Right forelimb (tissue), 1 donor: Measurements from ENCODE around the gene FBXL14.
"Not testable (repeated sequence)": the region's sequence is repeated elsewhere in the genome, so short reads cannot be mapped to it uniquely, and the experiment has no call there.

Experiments
- DNase-seq: peaks from one replicate; pipeline ENCODE4 v3.0.0-alpha.2; 2018

Gene FBXL14

DNA sequence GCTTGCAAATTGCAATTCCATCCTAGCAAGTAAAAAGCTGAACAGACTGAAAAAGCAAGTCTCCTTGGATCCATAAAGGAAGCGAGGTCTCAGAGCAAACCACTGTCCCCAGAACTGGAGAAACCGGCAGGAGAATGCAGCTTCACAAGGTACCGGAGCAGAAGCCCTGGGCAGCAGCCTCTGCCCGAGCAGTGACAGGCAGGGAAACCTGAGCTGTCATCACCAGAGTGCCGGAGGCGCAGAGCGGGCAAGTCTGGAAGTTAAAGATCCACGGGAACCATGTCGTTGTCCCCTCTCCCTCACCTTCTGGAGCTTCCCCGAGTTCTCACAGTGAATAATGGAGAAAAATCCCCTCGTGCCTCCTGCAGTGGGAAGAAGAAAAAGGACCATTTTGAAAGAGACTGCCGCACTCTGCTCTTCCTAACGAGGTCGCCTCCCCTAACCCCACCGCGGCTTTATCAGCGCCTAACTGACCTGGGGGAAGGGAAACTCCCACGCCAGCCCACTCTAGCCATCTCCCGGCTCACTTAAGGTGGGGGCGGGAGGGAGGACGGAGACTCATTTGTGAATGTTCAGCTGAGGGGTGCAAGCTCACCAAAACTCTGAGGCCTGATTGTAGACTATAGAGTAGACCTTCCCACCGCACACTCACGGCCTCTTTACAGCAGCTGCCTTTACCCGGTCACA is 27.8 kb downstream of the FBXL14 start:
- no peak for DNase-seq

DNA sequence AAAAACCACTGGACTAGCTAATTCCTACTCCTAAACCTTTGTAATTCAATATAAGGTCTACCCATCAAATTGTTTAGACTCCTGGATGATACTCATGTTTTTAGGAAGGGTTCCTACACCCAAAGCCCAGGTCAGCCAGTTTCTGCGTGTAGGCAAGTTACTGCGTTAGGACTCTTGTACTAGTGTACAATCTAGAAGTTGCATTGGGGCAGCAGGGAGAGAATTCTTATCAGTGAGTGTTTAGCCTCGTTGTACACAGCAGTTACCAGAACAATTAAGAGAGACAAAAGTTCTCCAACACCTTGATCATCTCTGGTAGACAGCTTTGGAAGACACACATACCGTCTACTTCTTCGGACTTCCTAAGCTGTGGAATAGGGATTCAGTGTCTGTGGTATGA is 29.2 kb downstream of the FBXL14 start:
- no peak for DNase-seq

DNA sequence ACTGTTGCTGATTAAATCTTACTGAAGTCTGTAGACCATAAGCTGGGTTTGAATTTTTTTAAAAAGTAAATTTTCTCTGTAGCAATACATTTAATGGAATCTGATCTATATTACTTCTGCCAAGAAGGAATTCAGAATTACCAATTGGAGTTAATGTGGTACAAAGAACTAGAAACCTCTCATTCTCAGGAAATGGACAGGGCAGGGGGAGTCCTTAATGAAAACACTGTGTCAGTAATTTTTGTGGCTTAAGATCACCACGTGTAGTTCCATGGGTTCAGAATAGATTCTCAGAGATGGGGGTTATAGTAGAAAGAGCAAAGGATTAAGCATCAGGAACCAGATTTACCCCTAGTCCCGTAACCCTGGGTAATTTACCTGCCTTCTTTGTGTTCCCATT is 30.3 kb downstream of the FBXL14 start:
- no peak for DNase-seq

DNA sequence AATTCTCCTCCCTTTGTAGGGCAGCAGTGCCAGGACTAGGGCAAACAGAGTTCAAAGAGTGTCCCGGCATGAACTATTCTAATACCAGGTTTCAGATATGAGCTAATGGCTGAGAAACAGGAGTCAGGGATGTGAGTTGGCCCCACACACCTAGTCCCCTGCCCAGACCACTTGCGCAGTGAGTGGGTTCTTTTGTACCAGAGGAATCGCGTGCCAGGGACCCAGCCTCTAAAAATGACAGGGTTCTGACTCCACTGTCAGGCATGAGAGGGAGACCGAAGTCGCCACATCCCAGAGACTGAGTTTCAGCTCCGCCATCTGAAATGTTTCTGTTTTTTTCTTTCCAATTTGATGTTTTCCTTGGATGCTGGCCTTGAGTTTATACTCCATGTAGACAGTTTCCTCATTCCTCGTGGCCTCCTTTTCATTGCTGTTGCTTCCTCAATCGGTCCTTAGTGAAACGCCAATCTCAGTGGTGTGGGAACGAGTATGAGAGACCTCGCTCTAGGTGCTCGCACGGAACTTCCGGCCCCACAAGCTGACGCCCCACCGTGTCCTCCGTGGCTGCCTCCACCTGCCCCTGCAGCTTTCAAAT is 31.5 kb downstream of the FBXL14 start:
- no peak for DNase-seq

DNA sequence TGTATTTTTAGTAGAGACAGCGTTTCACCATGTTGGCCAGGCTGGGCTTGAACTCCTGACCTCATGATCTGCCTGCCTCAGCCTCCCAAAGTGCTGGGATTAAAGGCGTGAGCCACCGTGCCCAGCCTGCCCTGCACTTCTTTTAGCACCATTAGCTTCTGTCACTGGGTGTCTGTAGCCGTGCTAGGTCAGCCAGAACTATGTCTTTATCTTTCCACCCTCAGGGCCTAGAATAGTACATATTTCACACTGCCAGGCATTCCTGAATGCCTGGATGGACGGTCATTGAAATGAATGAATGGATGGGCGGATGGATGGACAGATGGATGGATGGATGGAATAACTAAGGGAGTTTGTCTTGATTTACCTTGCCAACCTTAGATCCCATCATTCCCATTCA is 33.7 kb downstream of the FBXL14 start:
- no peak for DNase-seq

GRCh38 chr12:1559676-1560091 is 34.7 kb downstream of the FBXL14 start:
- DNase-seq, result no peak

DNA sequence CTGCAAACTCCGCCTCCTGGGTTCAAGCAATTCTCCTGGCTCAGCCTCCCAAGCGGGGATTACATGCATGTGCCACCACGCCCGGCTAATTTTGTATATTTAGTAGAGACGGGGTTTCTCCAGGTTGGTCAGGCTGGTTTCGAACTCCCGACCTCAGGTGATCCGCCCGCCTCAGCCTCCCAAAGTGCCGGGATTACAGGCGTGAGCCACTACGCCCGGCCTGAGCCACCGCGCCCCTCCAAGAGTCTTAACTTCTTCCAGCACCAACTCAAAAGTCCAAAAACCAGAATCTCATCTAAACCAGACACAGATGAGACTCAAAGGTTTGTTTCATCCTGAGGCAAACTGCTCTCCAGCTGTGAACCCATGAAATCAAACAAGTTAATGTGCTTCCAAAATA is 36.3 kb downstream of the FBXL14 start:
- DNase-seq, result not testable (repeated sequence)

GRCh38 chr12:1553987-1554982 is 40.1 kb downstream of the FBXL14 start:
- no peak for DNase-seq

DNA sequence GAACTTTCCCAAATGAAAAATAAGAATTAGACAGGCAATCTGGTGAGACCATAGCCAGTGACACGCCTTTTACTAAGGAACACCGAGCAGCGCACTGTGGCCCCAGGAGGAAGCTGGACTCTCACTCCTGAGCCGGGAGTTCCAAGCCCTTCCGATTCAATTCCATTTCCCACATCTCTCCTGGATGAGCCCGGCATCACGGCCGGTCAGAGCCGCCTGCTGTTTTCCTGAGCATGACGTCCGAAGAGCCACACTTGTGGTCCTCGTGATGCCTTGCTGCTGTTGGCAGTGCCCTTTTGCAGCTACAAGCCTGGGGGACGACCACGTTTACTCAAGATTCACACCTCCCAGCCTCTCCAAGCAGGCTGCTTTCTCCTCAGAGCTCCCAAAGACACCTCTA is 40.8 kb downstream of the FBXL14 start:
- no peak for DNase-seq

- DNase-seq, result no peak
These were observed 41.4 kb downstream of the FBXL14 start for GRCh38 chr12:1552911-1553491.

- no peak for DNase-seq
These were observed 42.2 kb downstream of the FBXL14 start for GRCh38 chr12:1552171-1552570.

DNA sequence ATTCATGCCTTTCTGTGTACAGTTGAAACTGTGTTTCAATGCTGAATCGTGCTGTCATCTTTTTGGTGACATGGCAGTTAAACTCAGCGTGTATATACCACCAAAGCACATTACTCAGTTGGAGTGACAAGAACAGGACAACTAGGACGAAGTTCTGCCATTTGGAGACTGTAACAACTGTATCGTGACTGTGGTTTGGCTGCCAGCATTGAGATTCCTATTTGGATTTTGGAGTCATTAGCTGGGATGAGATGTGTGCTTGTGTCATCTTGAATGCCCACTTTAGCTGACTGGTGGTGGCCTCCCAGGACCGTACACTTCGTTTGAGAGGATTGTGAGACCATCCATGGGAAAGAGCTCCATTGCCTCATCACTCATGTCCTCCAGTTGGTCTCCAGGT is 42.9 kb downstream of the FBXL14 start:
- no peak for DNase-seq

GRCh38 chr12:1546931-1547640 is 47.3 kb downstream of the FBXL14 start:
- DNase-seq, result no peak

DNA sequence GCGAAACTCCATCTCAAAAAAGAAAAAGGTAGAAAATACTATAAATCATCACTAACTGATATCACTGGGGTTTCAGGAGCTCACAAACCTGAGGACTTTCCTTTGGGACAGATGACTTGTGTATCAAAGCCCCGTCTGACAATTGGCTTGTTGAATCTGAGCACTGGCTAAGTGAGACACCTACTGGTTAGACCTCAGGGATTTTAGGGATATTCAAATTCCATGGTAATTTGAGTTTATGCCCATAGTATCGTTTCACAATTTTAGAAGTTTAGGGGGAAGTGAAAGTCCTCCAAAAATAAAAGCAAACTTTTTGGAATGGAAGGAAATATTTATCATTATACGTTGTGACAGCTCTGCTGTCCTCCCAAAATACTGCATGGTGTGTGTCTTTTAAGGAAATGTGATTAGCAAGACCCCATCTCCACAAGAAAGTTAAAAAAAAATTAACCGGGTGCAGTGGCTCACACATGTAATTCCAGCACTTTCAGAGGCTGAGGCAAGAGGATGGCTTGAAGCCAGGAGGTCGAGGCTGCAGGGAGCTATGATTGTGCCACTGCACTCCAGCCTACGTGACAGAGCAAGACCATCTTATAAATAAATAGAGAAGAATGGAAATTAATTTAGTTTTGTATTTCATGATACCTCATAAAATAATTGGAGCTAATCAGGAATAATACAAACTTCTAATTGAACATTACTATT is 49.2 kb downstream of the FBXL14 start:
- no peak for DNase-seq

GRCh38 chr12:1542599-1542998 is 51.8 kb downstream of the FBXL14 start:
- no peak for DNase-seq

GRCh38 chr12:1540690-1541089 is 53.7 kb downstream of the FBXL14 start:
- no peak for DNase-seq

DNA sequence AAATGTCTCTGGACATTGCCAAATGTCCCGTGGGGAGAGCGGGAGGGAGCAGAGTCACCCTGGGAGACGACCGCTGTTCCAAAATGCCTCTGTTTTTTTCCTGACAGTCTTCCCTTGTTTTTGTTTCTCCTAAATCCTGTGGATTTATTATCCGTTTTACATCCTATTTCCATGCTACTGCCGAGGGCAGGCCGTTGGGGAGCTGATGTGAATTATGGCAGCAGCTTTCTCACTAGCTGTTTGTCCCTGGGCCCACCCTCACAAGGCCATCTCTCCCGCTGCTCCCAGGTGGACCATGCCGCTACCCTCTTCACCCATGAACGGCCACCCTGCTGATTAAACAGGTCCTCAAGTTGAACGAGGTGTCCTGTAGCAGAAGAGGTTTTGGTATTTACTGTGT is 55.2 kb downstream of the FBXL14 start:
- DNase-seq, result no peak

- DNase-seq, result no peak
These were observed 57.6 kb downstream of the FBXL14 start for GRCh38 chr12:1536817-1537216.

- DNase-seq, result no peak
These were observed 59.6 kb downstream of the FBXL14 start for GRCh38 chr12:1534748-1535147.

- no peak for DNase-seq
These were observed 60.6 kb downstream of the FBXL14 start for GRCh38 chr12:1533602-1534304.

DNA sequence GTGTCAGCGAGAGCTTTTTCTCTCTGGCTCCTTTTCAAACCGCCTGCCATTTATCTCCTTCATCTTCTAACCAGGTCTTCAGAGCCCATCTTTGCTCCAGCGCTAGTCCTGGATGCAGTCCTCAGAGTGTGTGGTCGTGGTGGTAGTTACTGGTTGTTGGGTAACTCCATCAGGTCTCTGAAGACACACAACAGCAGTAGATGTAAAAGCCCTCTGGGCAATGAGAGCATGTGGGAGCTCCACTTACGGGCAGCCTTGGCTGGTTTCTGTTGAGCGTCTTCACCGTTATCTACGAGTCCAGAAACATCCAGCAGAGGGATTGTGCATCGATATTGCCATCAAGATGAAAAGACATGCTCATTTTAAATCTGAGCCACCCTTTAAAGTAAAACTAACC is 61.2 kb downstream of the FBXL14 start:
- DNase-seq, result no peak
